CD14-positive monocyte (primary cell): ENCODE data around the gene SLC39A6. TPM values are rescaled to one million over a fixed set of nuclear protein-coding genes. Genes with fewer than 3 reads are reported as not detected.

ENCODE experiments used
- DNase-seq, 3 donors: peaks; one replicate each; pipeline ENCODE4 v3.0.0-alpha.2; 2011 to 2022
- H2AFZ ChIP-seq: 2 replicates; pipeline ENCODE4 v1.6.0; 2012; ENCODE audit warnings: mild to moderate bottlenecking, low read depth, low read length, inconsistent platforms; ENCODE audit not compliant: insufficient read depth, poor library complexity, severe bottlenecking
- H3K27ac ChIP-seq, 2 donors: 1 replicate in 1 of 2; 2 replicates in 1 of 2; pipeline ENCODE4 v1.5.1; 2012 to 2013; ENCODE audit warnings: low read length in 2 of 2, control low read depth in 1 of 2, inconsistent platforms in 1 of 2, low read depth in 1 of 2, mild to moderate bottlenecking in 1 of 2
- H3K27me3 ChIP-seq, 2 donors: one replicate each; pipeline versions ENCODE4 v1.6.0 to v1.6.1; 2011 to 2013; ENCODE audit warnings: low read length in 2 of 2; ENCODE audit not compliant: control insufficient read depth in 2 of 2, insufficient read depth in 2 of 2
- H3K36me3 ChIP-seq, 2 donors: replicated peaks in 1 of 2; 1 replicate in 1 of 2; 2 replicates in 1 of 2; pipeline versions ENCODE4 v1.5.1 to v1.6.1; 2012 to 2013; ENCODE audit warnings: low read length in 2 of 2, control low read depth in 1 of 2, inconsistent platforms in 1 of 2, mild to moderate bottlenecking in 1 of 2; ENCODE audit not compliant: insufficient read depth in 2 of 2, control insufficient read depth in 1 of 2
- H3K4me1 ChIP-seq, 2 donors: 1 replicate in 1 of 2; 2 replicates in 1 of 2; pipeline versions ENCODE4 v1.5.1 to v1.6.1; 2012 to 2013; ENCODE audit warnings: low read length in 2 of 2, control low read depth in 1 of 2, inconsistent platforms in 1 of 2, mild to moderate bottlenecking in 1 of 2, moderate library complexity in 1 of 2; ENCODE audit not compliant: insufficient read depth in 2 of 2, control insufficient read depth in 1 of 2
- H3K4me2 ChIP-seq: replicated peaks from 2 replicates; pipeline ENCODE3; 2012; ENCODE audit warnings: low read length, moderate library complexity, mild to moderate bottlenecking; ENCODE audit not compliant: poor library complexity, severe bottlenecking; ENCODE audit errors: extremely low read depth
- H3K4me3 ChIP-seq, 3 experiments: fragments of 200-600 bp in 1 of 3; sonication (generic) in 1 of 3; replicated peaks in 1 of 3; 1 replicate in 2 of 3; 2 replicates in 1 of 3; pipeline ENCODE4 v1.5.1; 2011 to 2013; ENCODE audit warnings: low read length in 3 of 3, mild to moderate bottlenecking in 3 of 3, control low read depth in 2 of 3, low read depth in 2 of 3, inconsistent platforms in 1 of 3, moderate library complexity in 1 of 3
- H3K79me2 ChIP-seq: 2 replicates; pipeline ENCODE4 v1.6.0; 2012; ENCODE audit warnings: mild to moderate bottlenecking, control low read depth, inconsistent platforms, low read length, moderate library complexity; ENCODE audit not compliant: insufficient read depth
- H3K9ac ChIP-seq: 2 replicates; pipeline ENCODE4 v1.6.0; 2017; ENCODE audit warnings: low read length, mild to moderate bottlenecking; ENCODE audit not compliant: insufficient read depth, poor library complexity, severe bottlenecking
- H3K9me3 ChIP-seq, 2 donors: replicated peaks in 1 of 2; 1 replicate in 1 of 2; 2 replicates in 1 of 2; pipeline versions ENCODE4 v1.5.1 to v1.6.1; 2012 to 2013; ENCODE audit warnings: low read length in 2 of 2, control low read depth in 1 of 2; ENCODE audit not compliant: control insufficient read depth in 1 of 2, insufficient read depth in 1 of 2
- H4K20me1 ChIP-seq: 2 replicates; pipeline ENCODE4 v1.6.0; 2012; ENCODE audit warnings: mild to moderate bottlenecking, low read length, control low read depth, moderate library complexity; ENCODE audit not compliant: insufficient read depth
- H3K27ac Mint-ChIP-seq, 7 donors: one replicate each; pipeline ENCODE4 v1.8.0; 2020; ENCODE audit warnings: mild to moderate bottlenecking in 7 of 7, mixed read lengths in 7 of 7, moderate library complexity in 6 of 7, inconsistent platforms in 2 of 7
- H3K27me3 Mint-ChIP-seq, 3 donors: one replicate each; pipeline ENCODE4 v1.8.0; 2021 to 2022; ENCODE audit warnings: low read depth in 3 of 3, mild to moderate bottlenecking in 3 of 3, mixed read lengths in 3 of 3, moderate library complexity in 3 of 3, inconsistent platforms in 1 of 3
- H3K36me3 Mint-ChIP-seq, 2 donors: one replicate each; pipeline ENCODE4 v1.8.0; 2020; ENCODE audit warnings: mixed read lengths in 2 of 2, inconsistent platforms in 1 of 2, mild to moderate bottlenecking in 1 of 2
- H3K4me1 Mint-ChIP-seq: one replicate; pipeline ENCODE4 v1.8.0; 2020; ENCODE audit warnings: mild to moderate bottlenecking, mixed read lengths
- H3K4me3 Mint-ChIP-seq, 2 donors: one replicate each; pipeline ENCODE4 v1.8.0; 2020; ENCODE audit warnings: mild to moderate bottlenecking in 2 of 2, mixed read lengths in 2 of 2, moderate library complexity in 1 of 2
- H3K9me3 Mint-ChIP-seq, 7 donors: one replicate each; pipeline ENCODE4 v1.8.0; 2020 to 2022; ENCODE audit warnings: mixed read lengths in 7 of 7, mild to moderate bottlenecking in 6 of 7, moderate library complexity in 6 of 7, inconsistent platforms in 2 of 7
- CTCF ChIP-seq: fragments of 200-600 bp; IDR thresholded peaks from one replicate; pipeline ENCODE4 v1.8.0; 2022; ENCODE audit warnings: antibody characterized with exemption, mild to moderate bottlenecking
- WGBS: methylation state at CpG from one replicate; pipeline ENCODE4 v1.1.5; 2013; ENCODE audit warnings: missing lambda C conversion rate; ENCODE audit not compliant: insufficient coverage; 5-methylcytosine and 5-hydroxymethylcytosine counted together
- intact Hi-C, 2 donors: fragments of 100-400 bp; cut with micrococcal nuclease; formaldehyde crosslinking; loops; one replicate each; pipeline versions ENCODE4 v1.15.0 to v1.15.1; 2023
- polyA plus RNA-seq, 3 donors: library from polyadenylated mRNA; depleted of rRNA in 1 of 3; unstranded in 2 of 3; stranded (reverse) in 1 of 3; fragments of 300-500 nt in 2 of 3; fragments of >200 nt in 1 of 3; fragmentation: Illumina TruSeq in 2 of 3; gene quantifications; 1 replicate in 2 of 3; 2 replicates in 1 of 3; pipeline ENCODE4 v1.2.3, GENCODE V29; 2012 to 2021

The SLC39A6 gene
- polyA plus RNA-seq, 3 donors, result 13.2 to 20.1 (median 16.8) TPM

GRCh38 chr18:36135264-36135663, 6.1 kb upstream of the SLC39A6 start:
- no peak overlapping the region for H2AFZ ChIP-seq
- no peak overlapping the region for H3K4me3 ChIP-seq
- Mint-ChIP-seq H3K27ac (no peak overlapping the region), H3K36me3 (peaks cover 46 to 53% of the 10 kb centered on the region in 2 donors), H3K27me3 (no peaks in the 10 kb centered on the region), H3K4me3 (no peak overlapping the region), H3K9me3 (no peaks in the 10 kb centered on the region), H3K4me1 (peaks cover 22% of the 10 kb centered on the region)
- H3K27ac ChIP-seq, result no peak overlapping the region
- no peak overlapping the region for H3K4me2 ChIP-seq
- no peaks in the 10 kb centered on the region for H4K20me1 ChIP-seq
- no peaks in the 10 kb centered on the region for H3K27me3 ChIP-seq
- no peak overlapping the region for H3K9ac ChIP-seq
- no peaks in the 10 kb centered on the region for H3K9me3 ChIP-seq
- TF ChIP-seq CTCF, result no peak
- H3K4me1 ChIP-seq, result peaks cover 15 to 18% of the 10 kb centered on the region in 2 donors
- WGBS, result no CpG with 5 or more reads among the region's 1 CpG
- peaks cover 47 to 63% of the 10 kb centered on the region in 2 donors for H3K36me3 ChIP-seq
- DNase-seq, result no peak
- H3K79me2 ChIP-seq, result peaks cover 40% of the 10 kb centered on the region
- intact Hi-C loops, result loop anchor here in 1 of 2 donors (10.0 kb wide), 1 partner anchor 160 kb away; the partner anchor contains the start of gene RMP24

- Histone ChIP-seq H2AFZ (no peak overlapping the region), H3K4me3 (no peak overlapping the region), H3K36me3 (peaks cover 24 to 40% of the 10 kb centered on the region in 2 donors), H3K9me3 (no peaks in the 10 kb centered on the region), H3K27me3 (no peaks in the 10 kb centered on the region), H3K27ac (no peak overlapping the region), H3K4me1 (peaks cover 30 to 33% of the 10 kb centered on the region in 2 donors), H3K9ac (no peak overlapping the region), H3K4me2 (no peak overlapping the region), H4K20me1 (no peaks in the 10 kb centered on the region), H3K79me2 (peaks cover 57% of the 10 kb centered on the region)
- no peak for TF ChIP-seq CTCF
- H3K36me3 Mint-ChIP-seq, result peaks cover 29% of the 10 kb centered on the region in 2 donors
- peak overlapping the region in 2 of 7 donors; percentile 2 to 43 for H3K27ac Mint-ChIP-seq
- intact Hi-C loops, result loop anchor here in 1 of 2 donors (10.0 kb wide), 1 partner anchor 158 kb away; the partner anchor contains the start of gene RMP24
- H3K4me1 Mint-ChIP-seq, result peaks cover 31% of the 10 kb centered on the region
- H3K9me3 Mint-ChIP-seq, result no peaks in the 10 kb centered on the region
- WGBS, result 88% methylated on average over 2 of the region's 3 CpGs
- no peak overlapping the region for H3K4me3 Mint-ChIP-seq
- H3K27me3 Mint-ChIP-seq, result peaks cover 0 to 2% (median 0%) of the 10 kb centered on the region in 3 donors
- DNase-seq, result no peak
Measured at GRCh38 chr18:36132756-36133155, 3.6 kb upstream of the SLC39A6 start.
